Fibroblast of the aortic adventitia (primary cell): ENCODE results near the gene SLC25A41. TPM values are rescaled to one million over a fixed set of nuclear protein-coding genes. Genes with fewer than 3 reads are reported as not detected.

ENCODE experiments used
- DNase-seq: peaks from one replicate; pipeline ENCODE4 v3.0.0-alpha.2; 2010; ENCODE audit warnings: low read depth
- H3K4me3 ChIP-seq: 2 replicates; pipeline ENCODE4 v1.5.1; 2011; ENCODE audit warnings: low read depth, mild to moderate bottlenecking, control low read depth, low read length, moderate library complexity
- total RNA-seq: library from RNA; depleted of rRNA; stranded (reverse); fragments of >200 nt; gene quantifications from 2 replicates; pipeline ENCODE4 v1.2.3, GENCODE V29; 2012; ENCODE audit warnings: low replicate concordance
- TF ChIP-seq, protein P1 (sequence below): IDR thresholded peaks from 2 replicates; pipeline ENCODE4 v1.5.1; 2011; ENCODE audit warnings: mild to moderate bottlenecking, low read length, control low read depth, inconsistent platforms; ENCODE audit not compliant: insufficient read depth

The SLC25A41 gene
- total RNA-seq, 1 donor = not detected

DNA sequence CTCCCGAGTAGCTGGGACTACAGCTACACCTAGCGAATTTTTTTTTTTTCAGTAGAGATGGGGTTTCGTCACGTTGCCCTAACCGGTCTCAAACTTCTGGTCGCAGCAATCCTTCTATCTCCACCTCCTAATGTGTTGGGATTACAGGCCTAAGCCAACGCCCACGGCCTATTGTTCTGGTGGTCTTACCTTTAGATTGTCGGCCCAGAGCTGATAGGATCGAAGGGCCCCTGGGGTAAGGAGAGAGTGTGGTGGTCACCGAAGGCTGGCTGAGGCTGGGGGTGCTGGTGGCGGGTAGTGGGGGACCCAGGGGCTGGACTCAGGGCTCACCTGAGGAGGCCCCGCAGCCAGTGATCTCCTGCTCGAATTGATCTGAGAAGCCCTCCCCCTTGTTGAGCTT lies 37.5 kb upstream of the SLC25A41 start:
- no peak overlapping the region for H3K4me3 ChIP-seq
- TF ChIP-seq, protein P1, sequence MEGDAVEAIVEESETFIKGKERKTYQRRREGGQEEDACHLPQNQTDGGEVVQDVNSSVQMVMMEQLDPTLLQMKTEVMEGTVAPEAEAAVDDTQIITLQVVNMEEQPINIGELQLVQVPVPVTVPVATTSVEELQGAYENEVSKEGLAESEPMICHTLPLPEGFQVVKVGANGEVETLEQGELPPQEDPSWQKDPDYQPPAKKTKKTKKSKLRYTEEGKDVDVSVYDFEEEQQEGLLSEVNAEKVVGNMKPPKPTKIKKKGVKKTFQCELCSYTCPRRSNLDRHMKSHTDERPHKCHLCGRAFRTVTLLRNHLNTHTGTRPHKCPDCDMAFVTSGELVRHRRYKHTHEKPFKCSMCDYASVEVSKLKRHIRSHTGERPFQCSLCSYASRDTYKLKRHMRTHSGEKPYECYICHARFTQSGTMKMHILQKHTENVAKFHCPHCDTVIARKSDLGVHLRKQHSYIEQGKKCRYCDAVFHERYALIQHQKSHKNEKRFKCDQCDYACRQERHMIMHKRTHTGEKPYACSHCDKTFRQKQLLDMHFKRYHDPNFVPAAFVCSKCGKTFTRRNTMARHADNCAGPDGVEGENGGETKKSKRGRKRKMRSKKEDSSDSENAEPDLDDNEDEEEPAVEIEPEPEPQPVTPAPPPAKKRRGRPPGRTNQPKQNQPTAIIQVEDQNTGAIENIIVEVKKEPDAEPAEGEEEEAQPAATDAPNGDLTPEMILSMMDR = no peak
- no peak for DNase-seq

DNA sequence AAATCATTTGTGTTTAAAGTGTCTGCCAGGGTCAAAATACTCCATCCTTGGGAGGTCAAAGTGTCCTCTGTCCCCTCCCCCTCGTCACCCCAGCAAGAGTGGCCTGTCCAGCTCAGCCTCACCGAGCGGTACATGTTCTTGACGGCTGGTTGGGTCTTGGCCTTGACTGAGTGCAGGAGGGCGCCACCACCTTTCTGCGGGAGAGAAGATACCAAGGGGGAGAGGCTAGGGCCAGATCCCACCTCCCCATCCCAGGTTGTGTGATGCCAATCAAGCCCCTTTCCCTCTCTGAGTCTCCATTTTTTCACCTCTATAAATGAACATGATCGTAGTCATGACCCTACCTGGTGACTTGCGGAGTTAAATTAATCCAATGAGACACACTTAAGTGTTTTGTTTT lies 36.6 kb upstream of the SLC25A41 start:
- H3K4me3 ChIP-seq = no peak overlapping the region
- no peak for DNase-seq
- TF ChIP-seq, protein P1 = no peak

DNA sequence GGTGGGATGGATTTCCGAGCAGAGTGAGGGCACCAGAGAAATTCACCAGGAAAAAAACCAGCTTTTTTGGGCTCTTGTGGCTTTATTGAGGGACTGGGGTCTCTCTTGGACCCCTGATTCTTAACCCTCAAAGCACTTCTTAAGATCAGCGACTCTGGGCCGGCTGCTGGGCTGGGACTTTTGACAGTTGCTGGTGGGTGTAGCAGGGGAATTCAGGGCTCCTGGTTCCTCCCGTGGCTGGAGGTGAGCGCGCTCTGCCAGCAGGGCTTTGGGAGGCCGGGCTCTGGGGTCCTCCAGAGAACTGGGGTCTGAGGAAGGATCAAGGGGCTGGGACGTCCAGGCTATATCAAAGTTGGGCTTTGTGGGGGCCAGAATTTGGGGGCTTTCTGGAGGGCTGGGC lies 33.8 kb upstream of the SLC25A41 start:
- no peak for DNase-seq
- TF ChIP-seq, protein P1 = no peak
- H3K4me3 ChIP-seq = no peak overlapping the region

DNA sequence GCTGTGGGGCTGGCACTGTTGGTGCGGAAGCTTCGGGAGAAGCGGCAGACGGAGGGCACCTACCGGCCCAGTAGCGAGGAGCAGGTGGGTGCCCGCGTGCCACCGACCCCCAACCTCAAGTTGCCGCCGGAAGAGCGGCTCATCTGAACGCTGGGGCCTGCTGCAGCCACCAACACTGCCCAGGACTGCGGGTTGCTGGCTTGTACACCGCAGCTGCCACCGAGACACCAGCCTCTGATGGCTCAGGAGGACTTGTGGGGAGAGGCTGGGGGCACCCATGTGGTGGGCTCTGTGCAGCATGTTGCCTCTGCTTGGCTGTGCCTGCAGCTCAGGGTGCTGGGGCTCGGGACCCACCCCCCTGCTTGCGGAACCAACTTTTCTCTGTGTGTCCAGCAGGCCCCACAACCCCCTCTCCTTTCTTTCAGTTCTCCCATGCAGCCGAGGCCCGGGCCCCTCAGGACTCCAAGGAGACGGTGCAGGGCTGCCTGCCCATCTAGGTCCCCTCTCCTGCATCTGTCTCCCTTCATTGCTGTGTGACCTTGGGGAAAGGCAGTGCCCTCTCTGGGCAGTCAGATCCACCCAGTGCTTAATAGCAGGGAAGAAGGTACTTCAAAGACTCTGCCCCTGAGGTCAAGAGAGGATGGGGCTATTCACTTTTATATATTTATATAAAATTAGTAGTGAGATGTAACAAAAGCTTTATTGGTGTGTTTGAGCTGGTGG lies 33.1 kb upstream of the SLC25A41 start:
- DNase-seq = no peak
- TF ChIP-seq, protein P1 = no peak
- H3K4me3 ChIP-seq = no peak overlapping the region

DNA sequence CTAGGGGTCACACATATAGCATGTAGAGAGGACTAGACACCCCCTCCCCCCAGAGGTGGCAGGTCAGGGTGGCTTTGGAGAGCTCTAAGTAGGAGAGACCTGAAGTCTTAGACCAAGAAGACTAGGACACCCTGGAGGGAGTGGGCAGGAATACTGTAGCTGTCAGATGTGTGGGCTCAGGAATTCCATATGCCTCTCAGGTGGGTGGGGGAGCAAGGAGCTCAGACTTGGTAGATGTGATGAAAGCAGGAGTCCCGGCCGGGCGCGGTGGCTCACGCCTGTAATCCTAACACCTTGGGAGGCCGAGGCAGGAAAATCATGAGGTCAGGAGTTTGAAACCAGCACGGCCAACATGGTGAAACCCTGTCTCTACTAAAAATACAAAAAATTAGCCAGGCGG lies 32.1 kb upstream of the SLC25A41 start:
- H3K4me3 ChIP-seq = no peak overlapping the region
- TF ChIP-seq, protein P1 = no peak
- no peak for DNase-seq

DNA sequence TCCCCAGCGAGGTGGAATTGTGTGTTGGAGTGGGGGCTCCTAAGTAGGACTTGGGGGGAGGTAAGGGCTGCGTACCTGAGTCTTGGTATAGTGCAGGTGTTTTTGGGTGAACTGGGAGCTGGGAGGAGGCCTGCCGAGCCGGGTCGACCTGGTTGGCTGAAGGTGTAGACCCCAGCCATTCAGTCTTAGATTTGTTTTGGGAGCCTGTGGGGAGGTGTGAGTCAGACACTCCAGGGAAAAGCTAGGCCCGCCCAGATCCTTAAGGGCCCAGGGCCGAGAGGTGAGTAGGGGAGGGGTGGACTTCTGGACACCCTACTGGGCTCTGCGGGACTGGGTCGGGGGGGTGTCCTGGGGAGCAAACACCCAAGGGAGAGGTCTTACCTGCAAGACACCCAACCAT lies 31.4 kb upstream of the SLC25A41 start:
- H3K4me3 ChIP-seq = no peak overlapping the region
- TF ChIP-seq, protein P1 = no peak
- no peak for DNase-seq
